Measurements from ENCODE around the gene DYSF. TPM values are rescaled to one million over a fixed set of nuclear protein-coding genes. Genes with fewer than 3 reads are reported as not detected.

DYSF gene
- total RNA-seq, 1 experiment from 2014 or later, result 0.89 TPM

DNA sequence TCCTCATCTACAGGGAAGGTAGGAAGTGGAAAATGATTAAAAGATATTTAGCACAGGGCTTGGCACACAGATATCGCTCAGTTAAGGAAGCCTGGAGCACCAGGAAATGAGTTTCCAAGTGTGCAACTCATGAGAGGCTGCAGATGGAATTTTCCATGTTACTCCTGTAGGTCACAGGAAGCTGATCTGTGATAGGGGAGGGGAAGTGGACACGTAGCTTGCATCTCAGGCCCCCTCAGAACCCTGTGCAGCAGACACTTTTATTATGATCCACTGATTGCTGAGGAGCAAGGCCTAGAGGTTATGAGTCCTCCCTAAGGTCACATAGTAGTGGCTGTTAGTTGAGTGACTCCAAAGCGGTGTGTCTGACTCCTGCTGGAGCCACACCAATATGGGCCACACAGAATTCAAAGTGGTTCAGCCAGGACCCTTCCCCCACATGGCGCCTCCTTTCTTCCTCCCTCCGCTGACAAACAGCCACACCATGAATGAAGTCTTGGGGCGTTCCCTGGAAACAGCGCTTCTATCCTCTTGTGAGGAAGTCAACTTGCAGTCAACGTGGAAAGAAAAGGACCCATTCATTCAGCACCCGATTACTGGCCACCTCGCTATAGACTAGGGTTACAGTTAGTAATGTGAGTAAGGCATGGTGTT, 21.5 kb downstream of the DYSF start:
- H3K36me3 ChIP-seq (ENCODE audit: control insufficient read depth in 1 of 2, insufficient read depth in 2 of 2, low read length in 2 of 2), result no peaks in the 10 kb centered on the region
- no peaks in the 10 kb centered on the region for H3K9me2 ChIP-seq (ENCODE audit: insufficient read depth)
- H3K4me2 ChIP-seq (ENCODE audit: low read length), result no peak overlapping the region
- peaks cover 3% of the 10 kb centered on the region; the same call in 1 of the 2 replicates for H3K27me3 ChIP-seq (ENCODE audit: insufficient read depth, low read length)
- no peak for ATAC-seq
- H2AFZ ChIP-seq (ENCODE audit: low read depth, low read length, poor library complexity, severe bottlenecking), result no peak overlapping the region
- no peak overlapping the region for H3K4me3 ChIP-seq (replicated peaks in 1 of 2; ENCODE audit: low read depth in 1 of 2, low read length in 2 of 2)
- no peak for DNase-seq (ENCODE audit: low read depth, low spot score)
- peaks cover 0 to 10% of the 10 kb centered on the region in 2 experiments; a peak in 2 of 4 replicates for H3K4me1 ChIP-seq (ENCODE audit: control insufficient read depth in 1 of 2, insufficient read depth in 2 of 2, low read length in 2 of 2)
- POLR2A ChIA-PET, result no interaction called here
- intact Hi-C loops (cut with micrococcal nuclease), result no loop called here
- no peak overlapping the region for H3K9ac ChIP-seq (ENCODE audit: low read length)
- no peak overlapping the region for H3K27ac ChIP-seq (ENCODE audit: low read depth, low read length)
- RAD21 ChIA-PET (ENCODE audit: low non-redundant PET in 1 of 2, low total read pairs in 2 of 2, uncharacterized antibody in 2 of 2, unreplicated experiment in 2 of 2), result no interaction called here
- BruUV-seq (replicated peaks), result no TSS peak
- H3K79me2 ChIP-seq (ENCODE audit: insufficient read depth, low read length), result no peaks in the 10 kb centered on the region
- TF ChIP-seq EZH2phosphoT487 (IDR thresholded peaks at IDR 0.05; ENCODE audit: borderline replicate concordance), result no peak
- no peak for TF ChIP-seq POLR2AphosphoS5 (IDR thresholded peaks at IDR 0.05; ENCODE audit: low read depth, low read length)
- TF ChIP-seq EGR1 (IDR thresholded peaks at IDR 0.05; ENCODE audit: low read depth), result no peak
- TF ChIP-seq JUND (IDR thresholded peaks at IDR 0.05), result no peak
- no peak for TF ChIP-seq CBX3 (IDR thresholded peaks at IDR 0.05; ENCODE audit: low read depth)
- TF ChIP-seq ATF3 (IDR thresholded peaks at IDR 0.05), result no peak
- no peaks in the 10 kb centered on the region for H4K20me1 ChIP-seq (ENCODE audit: insufficient read depth)
- H3K9me3 ChIP-seq (ENCODE audit: control insufficient read depth in 1 of 2, insufficient read depth in 1 of 2, low read depth in 1 of 2, low read length in 2 of 2), result no peaks in the 10 kb centered on the region
- CTCF ChIA-PET, result interaction anchor here (0.6 to 0.9 kb wide), 2 partner anchors 14 to 44 kb away, joined by 3 to 4 read pairs; no protein-coding TSS in a partner anchor

- Histone ChIP-seq H3K79me2 (ENCODE audit: insufficient read depth, low read length) (no peaks in the 10 kb centered on the region), H3K4me2 (ENCODE audit: low read length) (no peak overlapping the region), H3K9me2 (ENCODE audit: insufficient read depth) (no peaks in the 10 kb centered on the region), H3K36me3 (ENCODE audit: control insufficient read depth in 1 of 2, insufficient read depth in 2 of 2, low read length in 2 of 2) (no peaks in the 10 kb centered on the region), H3K9me3 (ENCODE audit: control insufficient read depth in 1 of 2, insufficient read depth in 1 of 2, low read depth in 1 of 2, low read length in 2 of 2) (no peaks in the 10 kb centered on the region), H3K4me3 (replicated peaks in 1 of 2; ENCODE audit: low read depth in 1 of 2, low read length in 2 of 2) (no peak overlapping the region), H3K27ac (ENCODE audit: low read depth, low read length) (no peak overlapping the region), H3K9ac (ENCODE audit: low read length) (no peak overlapping the region), H3K4me1 (ENCODE audit: control insufficient read depth in 1 of 2, insufficient read depth in 2 of 2, low read length in 2 of 2) (peaks cover 0 to 7% of the 10 kb centered on the region in 2 experiments; a peak in 2 of 4 replicates), H3K27me3 (ENCODE audit: insufficient read depth, low read length) (peaks cover 3% of the 10 kb centered on the region; the same call in 1 of the 2 replicates), H4K20me1 (ENCODE audit: insufficient read depth) (no peaks in the 10 kb centered on the region), H2AFZ (ENCODE audit: low read depth, low read length, poor library complexity, severe bottlenecking) (no peak overlapping the region)
- DNase-seq (ENCODE audit: low read depth, low spot score) (no peak), ATAC-seq (no peak)
- no TSS peak for BruUV-seq (replicated peaks)
- RAD21 ChIA-PET (ENCODE audit: low non-redundant PET in 1 of 2, low total read pairs in 2 of 2, uncharacterized antibody in 2 of 2, unreplicated experiment in 2 of 2), result interaction anchor here in 1 of 2 experiments (0.7 kb wide), 1 partner anchor 16 kb away, joined by 3 read pairs; no protein-coding TSS in a partner anchor
- CTCF ChIA-PET, result interaction anchor here (1.6 kb wide), 1 partner anchor 15 kb away, joined by 6 read pairs; no protein-coding TSS in a partner anchor
- intact Hi-C loops (cut with micrococcal nuclease), result no loop called here
- POLR2A ChIA-PET, result no interaction called here
- TF ChIP-seq POLR2AphosphoS5 (IDR thresholded peaks at IDR 0.05; ENCODE audit: low read depth, low read length), result no peak
- TF ChIP-seq RAD21 (IDR thresholded peaks at IDR 0.05; ENCODE audit: low read depth), result no peak
- TF ChIP-seq EZH2phosphoT487 (IDR thresholded peaks at IDR 0.05; ENCODE audit: borderline replicate concordance), result no peak
- no peak for TF ChIP-seq POLR2A (IDR thresholded peaks at IDR 0.05; ENCODE audit: borderline replicate concordance, extremely low read depth, insufficient read depth, insufficient read length)
- TF ChIP-seq SP1 (IDR thresholded peaks at IDR 0.05; ENCODE audit: low read depth), result no peak
- TF ChIP-seq CTCF (IDR thresholded peaks at IDR 0.05 in 2 of 3, conservative IDR thresholded peaks at IDR 0.05 in 1 of 3; ENCODE audit: borderline replicate concordance in 1 of 3, insufficient read depth in 1 of 3, low read depth in 2 of 3, low read length in 2 of 3), result no peak
- no peak for TF ChIP-seq FOSL1 (IDR thresholded peaks at IDR 0.05; ENCODE audit: low read depth)
- TF ChIP-seq YY1 (IDR thresholded peaks at IDR 0.05; ENCODE audit: extremely low read depth, insufficient replicate concordance, low read depth, low read length), result no peak
- no peak for TF ChIP-seq ATF3 (IDR thresholded peaks at IDR 0.05)
- TF ChIP-seq CBX3 (IDR thresholded peaks at IDR 0.05; ENCODE audit: low read depth), result no peak
- TF ChIP-seq ZNF274 (IDR thresholded peaks at IDR 0.05; ENCODE audit: low read depth, low read length), result no peak
- TF ChIP-seq SRF (IDR thresholded peaks at IDR 0.05; ENCODE audit: low read depth), result no peak
- TF ChIP-seq CEBPB (IDR thresholded peaks at IDR 0.05; ENCODE audit: low read depth), result no peak
These were observed 23.1 kb downstream of the DYSF start for GRCh38 chr2:71476495-71476894.
